DMS 273 treated with DMSO at 0.1 percent for 48 hours (cell line): ENCODE data around the gene TRAK1.

ENCODE experiments used
- DNase-seq: peaks from one replicate; lab custom pipeline; 2025; lab: John Stamatoyannopoulos, UW

TRAK1 gene

DNA sequence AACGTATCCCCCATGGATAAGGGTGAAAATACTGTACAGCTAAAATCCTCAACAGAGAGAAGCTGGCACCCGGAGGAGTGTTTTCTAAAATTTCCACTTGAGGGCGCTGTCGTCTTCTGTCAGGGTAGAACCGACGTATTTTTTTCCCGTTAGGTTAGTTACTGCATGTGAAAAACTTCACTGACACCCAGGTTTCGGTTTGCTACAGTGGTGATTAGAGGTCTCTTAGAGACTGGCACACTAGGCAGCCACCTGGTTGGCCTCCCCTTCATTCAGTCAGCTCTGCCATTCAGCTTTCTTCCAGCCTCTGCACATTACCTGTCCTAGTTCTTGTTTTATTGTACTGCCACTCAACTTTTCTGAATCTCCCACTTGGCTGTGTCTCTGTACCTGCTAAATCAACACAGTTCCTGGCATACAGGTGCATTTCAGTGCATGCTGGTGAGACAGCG is 156.4 kb downstream of the TRAK1 start:
- DNase-seq = no peak

DNA sequence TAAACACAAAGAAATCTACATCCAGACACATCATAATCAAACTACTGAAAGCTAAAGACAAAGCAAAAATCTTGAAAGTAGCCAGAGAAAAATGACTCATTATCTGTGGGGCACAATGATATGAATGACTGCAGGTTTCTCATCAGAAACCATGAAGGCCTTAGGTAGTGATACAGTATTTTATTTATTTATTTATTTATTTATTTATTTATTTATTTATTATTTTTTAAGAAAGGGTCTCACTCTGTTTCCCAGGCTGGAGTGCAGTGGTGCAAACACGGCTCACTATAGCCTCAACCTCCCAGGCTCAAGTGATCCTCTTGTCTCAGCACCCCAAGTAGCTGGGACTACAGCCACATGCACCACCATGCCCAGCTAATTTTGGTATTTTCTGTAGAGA is 159.6 kb downstream of the TRAK1 start:
- DNase-seq = no peak

DNA sequence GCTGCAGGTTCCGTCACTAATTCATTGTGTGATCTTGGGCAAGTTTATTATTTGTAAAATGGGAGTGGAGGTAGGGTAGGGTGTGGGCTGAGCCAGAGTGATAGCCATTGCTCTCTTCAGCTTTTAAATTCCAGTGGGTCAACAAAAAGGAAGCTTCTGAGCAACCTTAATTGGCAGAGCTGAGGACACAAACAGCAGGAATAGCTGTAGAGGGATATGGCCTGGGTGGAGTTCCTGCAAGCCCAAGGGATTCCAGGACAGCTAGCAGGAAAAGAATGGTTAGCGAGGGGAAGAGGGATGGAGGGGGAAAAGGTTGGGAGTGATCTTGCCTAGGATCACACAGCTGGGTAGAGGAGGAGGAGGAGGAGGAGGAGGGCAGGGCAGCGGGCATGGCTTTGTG is 163.4 kb downstream of the TRAK1 start:
- no peak for DNase-seq

DNA sequence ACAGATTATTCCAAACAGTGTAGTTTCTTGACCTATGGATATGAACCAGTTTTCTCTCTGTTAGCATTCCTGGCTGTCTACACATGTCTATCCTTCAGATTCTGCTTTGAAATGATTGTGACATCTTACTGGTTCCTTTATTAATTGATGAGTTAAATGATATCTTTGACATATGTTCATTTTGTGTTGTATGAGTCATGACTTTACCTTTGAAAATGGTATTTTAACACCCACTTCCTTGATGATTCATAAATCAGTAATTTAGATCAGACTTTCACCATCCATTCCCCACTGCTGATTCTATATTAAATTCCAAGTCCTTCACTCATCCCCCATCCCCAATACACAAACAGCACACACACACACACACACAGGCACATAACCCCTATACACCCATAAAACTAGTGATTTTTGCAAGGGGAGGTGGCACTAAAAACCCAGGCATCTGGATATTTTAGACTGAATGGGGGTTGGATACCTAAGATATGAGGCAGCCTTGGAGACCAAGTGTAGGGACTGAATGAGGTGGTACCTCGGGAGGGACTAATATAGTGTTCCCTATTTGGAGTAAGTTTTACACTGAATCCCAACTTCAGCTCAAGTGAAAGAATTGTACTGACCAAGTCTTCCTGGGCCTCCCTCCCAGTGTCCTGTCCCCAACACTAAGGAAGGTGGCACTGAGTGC is 165.1 kb downstream of the TRAK1 start:
- DNase-seq = no peak

DNA sequence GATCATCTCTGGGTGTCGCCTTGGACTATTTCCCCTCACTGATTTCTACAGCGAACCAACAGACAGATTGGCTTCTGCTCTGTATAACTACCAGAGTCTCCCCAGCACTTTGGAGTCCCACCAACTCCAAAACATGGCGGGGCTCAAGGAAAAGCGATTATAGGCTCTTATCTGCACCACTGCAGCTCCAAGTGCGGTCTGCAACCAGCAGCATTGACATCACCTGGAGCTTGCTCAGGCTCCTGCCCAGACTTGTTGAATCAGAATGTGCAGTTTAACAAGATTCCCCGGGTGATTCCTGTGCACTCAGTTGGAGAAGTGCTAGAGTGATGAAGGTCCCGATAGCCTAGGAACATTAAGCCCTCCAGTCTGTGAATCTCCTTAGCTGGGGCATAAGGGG is 165.8 kb downstream of the TRAK1 start:
- no peak for DNase-seq

DNA sequence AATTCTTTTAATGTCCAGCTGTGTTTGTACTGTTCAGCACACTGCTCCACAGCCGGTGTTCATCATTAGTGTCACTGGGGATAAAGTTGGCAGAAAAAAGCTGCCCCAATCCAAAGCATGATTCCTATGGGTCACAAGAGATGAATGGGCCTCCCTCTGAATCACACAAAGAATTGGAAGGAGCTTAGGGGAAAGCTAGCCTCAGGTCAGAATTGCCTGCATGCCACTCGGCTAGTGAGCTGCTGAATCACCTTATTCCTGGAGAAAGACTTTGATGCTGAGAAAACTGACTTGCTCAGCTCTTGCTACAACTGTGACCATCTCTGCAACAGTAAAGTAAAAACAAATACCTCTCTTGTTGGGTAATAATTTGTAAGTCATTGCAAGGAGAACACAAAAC is 171.4 kb downstream of the TRAK1 start:
- no peak for DNase-seq

DNA sequence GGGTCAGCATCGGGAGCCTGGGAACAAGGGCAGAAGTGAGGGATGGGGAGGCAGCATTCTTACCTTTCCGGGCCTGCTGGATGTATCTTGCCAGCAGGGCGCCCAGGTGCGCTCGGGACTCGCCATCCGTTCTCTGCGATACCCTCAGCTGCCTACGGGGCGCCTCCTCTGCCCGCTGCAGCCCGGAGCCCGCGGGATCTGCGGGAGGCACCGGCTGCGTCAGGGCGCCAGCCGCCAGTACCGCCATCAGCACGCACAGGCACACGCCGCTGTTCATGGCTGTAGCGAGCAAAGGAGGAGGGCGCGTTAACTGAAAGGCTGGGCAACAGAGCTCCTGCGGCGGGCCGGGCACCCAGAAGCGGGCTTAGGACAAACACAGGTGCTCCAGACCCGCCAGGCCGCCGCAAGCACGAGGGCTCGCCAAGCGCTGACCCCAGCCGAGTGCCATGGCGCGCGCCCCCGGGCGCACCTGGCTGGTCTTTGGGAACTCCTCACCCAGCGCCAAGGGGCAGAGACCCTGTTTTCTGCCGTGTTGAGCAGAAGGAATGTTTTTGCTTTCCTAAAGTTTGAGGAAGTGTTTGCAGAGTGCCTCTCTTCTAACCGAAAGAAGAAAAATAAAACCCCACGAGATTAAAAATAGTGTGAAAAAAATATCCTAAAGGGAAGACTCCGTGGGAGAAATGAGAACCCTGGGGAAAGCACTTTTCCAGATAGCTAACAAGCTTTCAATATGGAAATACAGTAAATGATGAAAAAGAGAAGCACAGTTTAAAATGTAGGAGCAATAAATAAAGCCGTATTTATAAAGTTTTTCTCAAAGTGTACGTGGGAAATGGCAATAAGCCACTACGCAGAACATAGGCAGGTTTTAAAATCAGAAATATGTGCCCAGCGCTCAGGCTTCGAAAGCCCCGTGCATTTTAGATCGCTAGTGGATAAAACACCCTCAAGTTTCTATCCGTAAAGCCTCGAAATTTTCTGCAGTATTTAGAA is 172.5 kb downstream of the TRAK1 start:
- no peak for DNase-seq

DNA sequence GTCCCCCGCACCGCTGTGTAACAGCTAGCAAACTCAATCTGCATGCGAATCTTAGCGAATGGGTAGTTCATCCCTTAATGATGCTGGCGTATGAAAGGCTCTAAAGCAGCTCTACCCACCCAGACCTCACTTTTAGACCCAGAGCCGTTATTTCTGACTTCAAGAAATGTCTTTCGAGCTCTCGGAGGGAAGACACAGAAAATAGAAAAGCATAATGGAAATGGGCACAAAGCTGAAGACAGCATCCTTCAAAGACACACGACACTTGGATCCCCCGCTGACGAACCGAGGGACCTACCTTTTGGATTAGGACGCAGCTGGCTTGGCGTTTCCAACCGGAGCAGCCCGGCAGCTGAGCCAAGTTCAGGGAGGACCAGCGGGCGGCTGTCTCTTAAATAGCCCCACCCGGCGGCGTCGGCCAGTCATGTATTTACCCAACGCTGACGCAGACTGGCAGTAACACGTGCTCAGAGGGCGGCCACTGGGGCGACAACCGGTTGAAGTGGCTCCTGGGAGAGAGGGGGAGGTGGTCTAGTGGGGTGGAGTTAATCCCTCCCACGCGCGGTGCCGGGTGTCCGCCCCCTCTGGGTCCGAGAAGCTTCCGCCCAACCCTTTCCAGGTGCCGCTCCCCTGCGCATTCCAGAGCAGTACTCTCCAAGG is 173.4 kb downstream of the TRAK1 start:
- DNase-seq = no peak

DNA sequence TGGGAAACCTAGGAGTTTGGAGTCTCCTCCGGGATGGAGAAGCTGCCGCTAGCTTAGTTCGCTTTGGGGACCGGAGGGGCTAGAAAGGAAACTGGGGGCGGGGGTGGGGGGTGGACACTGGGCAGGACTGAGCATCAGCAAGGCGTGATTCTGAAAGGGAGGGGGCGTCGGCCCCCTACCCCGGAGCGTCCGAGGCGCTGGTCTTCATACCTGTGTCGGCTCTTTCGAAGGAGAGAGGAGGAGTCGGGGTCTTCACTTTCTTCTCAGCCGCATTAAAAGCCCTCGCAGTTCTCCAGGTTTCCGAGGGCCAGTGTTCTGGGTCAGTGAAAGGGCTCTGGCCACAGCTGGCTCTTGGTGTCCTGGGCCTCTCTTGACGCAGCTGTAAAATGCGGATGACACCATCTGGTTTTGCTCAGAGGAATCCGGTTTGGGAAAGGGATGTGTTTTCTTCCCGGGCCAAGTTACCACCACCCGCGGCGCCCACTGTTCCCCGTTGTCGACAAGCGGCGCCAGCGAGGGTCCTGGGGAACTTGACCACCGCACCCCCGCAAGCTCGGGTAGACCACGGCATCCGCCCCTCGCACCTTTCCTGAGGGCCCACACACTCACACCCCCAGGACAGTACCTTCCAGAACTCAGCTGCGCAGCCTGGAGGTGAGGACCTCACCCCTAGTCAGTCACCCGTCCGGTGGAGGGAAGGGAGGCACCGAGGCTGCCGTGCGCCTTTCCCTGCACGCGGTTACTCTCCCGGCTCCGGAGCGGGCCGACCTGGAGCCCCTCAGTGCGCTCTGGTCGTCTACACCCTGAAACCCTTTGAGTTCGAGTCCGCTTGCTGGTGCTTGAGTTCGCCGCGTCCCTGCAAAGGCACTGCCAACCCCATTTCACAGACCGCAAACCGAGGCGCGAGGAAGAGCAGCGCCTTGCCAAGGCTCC is 174.2 kb downstream of the TRAK1 start:
- no peak for DNase-seq

DNA sequence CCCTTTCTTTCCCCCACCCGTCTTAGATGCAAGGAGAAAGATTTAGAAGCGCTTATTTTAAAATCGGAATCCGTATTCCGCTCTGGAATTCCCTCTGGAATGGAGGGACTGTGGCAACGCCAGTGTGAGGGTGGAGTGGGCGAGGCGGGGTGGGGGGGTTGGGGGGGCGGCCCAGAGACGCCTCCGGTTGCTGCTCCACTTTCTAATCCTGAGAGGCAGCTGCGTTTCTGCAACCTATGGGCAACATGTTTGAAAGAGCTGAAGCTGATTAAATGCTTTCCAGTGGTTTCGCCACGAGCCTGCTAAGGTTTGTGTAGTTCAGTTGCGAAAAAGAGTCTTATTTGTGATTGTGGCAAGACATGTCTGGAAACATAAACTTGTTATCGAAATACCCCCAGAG is 174.9 kb downstream of the TRAK1 start, which contains the start of gene CCK:
TSS of gene CCK (minus strand) at position 101 of the 400 bp plus-strand sequence. CDS start 2,555 bp downstream, outside the sequence.
- DNase-seq = no peak

DNA sequence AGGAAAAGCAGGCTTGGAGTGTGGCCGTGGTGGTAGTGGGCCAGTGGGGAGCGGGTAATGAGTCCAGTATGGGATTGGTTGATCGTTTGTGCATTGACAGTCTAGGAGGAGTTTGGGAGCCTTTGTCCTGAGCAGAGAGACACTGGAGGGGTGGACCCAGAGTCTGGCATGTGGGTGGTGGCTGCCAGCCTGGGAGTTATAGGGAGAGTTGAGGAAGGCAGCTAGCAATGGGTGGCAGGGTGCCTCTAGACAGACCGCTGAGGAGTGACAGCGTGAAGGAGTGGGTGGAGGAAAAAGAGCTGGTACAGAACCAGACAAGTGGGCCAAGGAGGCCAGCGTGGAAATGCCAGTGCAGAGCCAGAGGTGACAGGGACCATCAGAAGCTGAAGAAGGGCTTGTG is 176.7 kb downstream of the TRAK1 start:
- no peak for DNase-seq

DNA sequence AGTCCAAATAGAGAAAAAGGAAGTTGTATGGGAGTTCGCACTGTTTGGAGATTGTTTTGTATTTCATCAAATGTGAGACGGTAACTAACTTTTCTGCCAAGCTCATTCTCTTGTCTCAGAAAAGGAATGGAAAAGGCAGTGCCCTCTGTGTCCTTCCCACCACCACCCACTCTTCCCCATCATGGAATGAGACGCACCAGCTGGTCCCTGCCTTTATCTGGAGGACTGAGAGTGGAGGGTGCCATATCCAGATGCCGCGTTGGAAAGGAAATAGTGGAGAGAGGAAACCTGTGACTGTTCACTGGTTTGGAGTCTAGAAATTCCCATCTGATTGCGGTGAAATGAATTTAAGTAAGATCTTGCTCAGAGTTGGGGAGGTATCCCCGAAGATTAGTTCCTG is 178.5 kb downstream of the TRAK1 start:
- no peak for DNase-seq

DNA sequence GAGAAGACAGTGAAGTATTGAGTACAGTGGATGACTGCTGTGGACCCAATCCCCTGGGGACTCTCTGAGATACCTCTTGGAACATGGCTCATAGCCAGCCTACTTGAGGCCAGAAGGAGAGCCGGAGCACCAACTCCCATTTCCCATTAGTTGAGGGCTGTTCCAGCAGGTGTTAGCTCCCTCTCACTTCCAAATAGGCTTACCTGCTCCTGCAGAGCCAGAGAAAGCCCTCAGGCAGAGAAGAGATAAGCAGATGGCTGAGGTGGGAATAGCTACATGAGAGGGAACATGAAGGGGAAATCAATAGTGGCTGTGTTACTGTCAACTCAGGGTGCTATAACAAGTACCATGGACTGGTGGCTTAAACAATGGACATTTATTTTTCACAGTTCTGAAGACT is 179.4 kb downstream of the TRAK1 start:
- no peak for DNase-seq

DNA sequence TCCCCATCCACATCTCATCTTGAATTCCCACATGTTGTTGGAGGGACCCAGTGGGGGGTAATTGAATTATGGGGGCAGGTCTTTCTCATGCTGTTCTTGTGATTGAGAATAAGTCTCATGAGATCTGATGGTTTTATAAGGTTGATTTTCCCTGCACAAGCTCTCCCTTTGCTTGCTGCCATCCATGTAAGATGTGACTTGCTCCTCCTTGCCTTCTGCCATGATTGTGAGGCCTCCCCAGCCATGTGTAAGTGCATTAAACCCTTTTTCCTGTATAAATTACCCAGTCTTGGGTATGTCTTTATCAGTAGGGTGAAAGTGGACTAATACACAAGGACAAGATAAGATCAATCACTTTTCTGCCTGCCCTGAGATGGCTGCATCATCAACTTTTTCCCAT is 180.6 kb downstream of the TRAK1 start:
- DNase-seq = no peak

DNA sequence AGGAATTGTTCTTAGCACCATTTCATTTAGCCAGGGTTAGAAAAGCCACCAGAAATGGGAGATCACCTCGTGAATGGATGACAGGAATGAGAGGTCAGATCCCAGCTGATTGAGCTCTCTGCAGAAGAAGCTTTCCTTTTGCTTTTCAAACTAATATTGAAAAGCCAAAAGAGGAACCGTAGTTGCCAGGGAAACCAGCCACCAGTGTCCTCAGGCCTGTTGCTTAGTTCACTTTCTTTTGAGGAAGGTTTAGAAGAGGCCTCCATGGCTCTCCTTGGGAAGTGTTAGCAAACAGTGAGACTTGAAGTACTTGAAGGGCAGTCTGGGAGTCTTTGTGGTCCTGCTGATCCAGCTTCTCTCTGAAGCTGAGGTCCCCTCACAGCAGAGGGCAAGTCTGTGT is 182.2 kb downstream of the TRAK1 start:
- DNase-seq = no peak

DNA sequence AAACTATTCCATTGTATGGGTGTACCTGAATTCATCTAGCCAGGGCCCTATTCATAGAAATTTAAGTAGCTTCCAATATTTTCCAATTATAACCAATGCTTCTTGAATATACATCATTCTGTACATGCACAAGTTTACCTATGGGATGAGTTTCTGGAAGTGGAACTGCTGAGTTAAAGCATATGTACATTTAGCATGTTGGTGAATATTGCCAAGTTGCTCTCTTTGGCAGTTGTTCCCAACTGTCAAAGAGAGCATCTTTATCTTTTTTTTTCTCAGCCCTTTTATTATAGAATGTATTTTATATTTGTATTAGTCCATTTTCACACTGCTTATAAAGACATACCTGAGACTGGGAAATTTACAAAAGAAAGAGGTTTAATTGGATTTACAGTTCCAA is 183.1 kb downstream of the TRAK1 start:
- DNase-seq = no peak

DNA sequence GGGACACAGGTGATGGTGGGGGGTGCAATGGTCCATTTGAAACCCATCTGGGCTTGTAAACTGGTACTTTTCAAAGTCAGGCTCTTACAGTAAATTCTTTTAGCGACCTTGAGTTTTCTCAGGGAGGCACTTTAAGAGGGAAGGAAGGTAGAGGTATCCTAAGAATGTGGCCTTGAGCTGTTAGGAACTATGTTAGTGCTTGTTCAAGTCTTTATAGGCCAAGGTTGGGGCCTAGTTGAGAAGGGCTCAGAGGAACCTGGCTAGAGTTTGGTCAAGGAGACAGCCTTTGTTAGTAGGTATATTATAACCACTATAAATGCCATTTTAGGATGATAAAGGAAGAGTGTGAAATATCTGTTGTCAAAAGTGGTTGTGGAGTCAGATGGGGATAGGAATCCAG is 184.1 kb downstream of the TRAK1 start:
- no peak for DNase-seq
